Measurements from ENCODE around the gene ZHX3.
"Not testable (repeated sequence)": the region's sequence is repeated elsewhere in the genome, so short reads cannot be mapped to it uniquely, and the experiment has no call there.

The ZHX3 gene

DNA sequence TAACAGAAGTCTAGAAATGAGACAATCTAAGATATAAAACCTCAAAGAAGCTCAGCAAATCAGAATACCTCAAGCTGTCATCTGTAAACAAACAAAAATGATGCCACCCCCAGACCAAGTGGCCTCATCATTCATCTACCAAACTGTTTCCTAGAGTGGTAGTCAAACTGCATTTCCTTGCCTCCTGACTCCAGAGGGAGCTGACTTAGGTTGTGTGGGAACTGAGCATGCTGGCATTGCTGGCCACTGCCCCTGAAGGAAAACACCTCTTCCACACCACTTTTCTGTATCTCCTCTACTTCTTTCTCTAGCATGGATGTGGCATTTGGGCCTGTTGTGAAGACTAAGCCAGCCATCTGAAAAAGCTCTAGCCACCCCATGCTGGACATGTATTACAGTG is 56.3 kb downstream of the ZHX3 start:
- no peak for DNase-seq (ENCODE audit: low read depth, low spot score)

DNA sequence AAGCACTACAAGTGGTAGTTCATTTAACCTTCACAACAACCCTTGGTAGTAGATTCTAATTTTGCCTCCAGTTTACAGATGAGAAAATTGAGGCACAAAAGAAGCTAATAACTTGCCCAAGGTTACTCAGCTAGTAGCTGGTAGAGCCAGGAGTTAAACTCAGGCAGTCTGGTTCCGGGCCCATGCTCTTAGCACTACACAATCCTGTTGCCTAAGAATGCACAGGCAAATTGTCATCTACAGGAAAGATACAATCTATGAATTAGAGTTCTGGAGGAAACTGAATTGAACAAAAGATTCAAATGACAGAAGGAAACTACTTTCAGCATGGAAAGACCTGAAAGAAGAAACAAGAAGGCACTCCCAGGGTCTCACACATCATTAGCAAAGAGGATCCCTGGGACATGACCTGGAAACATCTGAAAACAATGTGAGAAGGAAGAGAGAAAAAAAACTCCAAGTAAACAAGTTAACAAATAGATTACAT is 56.8 kb downstream of the ZHX3 start:
- no peak for DNase-seq (ENCODE audit: low read depth, low spot score)

DNA sequence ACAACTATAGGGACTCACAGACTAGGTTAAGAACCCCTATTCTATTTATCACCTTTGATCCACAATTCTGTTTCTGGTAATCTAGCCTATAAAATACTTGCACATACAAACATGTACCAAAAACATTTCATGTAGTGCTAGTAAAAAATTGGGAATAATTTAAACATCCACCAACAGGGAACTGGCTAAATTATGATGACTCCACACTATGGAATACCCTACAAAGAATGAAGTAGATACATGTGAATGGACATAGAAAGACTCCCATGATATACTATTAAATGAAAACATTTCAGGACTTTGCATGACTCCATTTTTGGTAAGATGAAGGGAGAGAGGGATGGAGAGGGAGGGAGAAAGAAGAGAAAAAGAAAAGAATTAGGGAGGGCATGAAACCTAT is 58.2 kb downstream of the ZHX3 start:
- DNase-seq (ENCODE audit: low read depth, low spot score), result no peak

DNA sequence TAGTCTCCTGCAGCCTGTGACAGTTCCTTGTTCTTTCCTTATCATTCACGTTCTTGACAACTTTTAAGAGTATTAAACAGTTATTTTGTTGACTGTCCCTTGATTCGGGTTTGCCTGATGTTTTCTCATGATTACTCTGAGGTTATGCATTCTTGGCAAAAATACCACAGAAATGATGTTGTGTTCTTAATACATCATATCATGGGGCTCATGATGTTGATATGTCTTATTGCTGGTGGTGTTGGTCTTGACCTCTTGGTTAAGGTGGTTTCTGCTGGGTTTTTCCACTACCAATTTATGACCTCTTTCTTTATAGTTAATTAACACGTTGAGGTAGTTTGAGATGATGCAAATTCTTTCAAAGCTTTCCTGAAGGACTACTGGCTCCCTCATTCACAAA is 59.1 kb downstream of the ZHX3 start:
- DNase-seq (ENCODE audit: low read depth, low spot score), result no peak

DNA sequence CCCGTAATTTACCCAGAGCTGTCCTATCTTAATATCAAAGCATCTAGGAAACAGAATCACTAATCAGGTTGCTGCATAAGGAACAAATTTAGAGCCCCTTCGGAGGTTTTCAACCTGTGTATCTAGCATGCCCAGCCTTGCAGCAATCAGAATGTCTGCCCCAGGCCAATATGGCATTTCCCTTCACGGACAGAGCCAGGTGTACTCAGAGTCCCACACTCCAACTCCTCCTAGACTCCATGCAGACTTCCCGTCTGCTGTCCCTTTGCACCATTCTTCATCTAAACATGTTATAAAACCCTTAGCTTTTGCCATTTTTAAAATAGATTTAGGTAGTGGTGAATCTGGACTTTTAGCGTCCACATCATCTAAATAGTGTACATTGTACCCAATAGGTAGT is 61.0 kb downstream of the ZHX3 start:
- DNase-seq (ENCODE audit: low read depth, low spot score), result no peak

DNA sequence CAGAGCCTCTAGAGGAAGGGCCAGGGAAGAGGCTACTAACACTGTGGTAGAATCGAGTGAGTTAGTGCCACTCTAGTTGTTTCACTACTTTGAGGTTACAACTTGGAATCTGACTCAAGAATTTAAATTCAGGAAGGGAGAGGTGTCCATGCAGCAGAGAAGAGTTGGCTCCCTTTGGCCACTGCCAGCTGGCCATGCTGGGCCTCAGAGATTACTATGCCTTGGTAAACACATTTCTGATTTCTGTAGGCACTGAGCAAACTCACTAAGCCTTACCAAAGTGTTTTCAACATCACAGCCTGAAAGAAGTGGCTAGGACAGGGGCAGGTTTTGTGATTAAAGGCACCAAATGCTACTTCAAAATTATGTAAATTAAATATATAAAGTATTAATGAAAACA is 61.9 kb downstream of the ZHX3 start:
- no peak for DNase-seq (ENCODE audit: low read depth, low spot score)

DNA sequence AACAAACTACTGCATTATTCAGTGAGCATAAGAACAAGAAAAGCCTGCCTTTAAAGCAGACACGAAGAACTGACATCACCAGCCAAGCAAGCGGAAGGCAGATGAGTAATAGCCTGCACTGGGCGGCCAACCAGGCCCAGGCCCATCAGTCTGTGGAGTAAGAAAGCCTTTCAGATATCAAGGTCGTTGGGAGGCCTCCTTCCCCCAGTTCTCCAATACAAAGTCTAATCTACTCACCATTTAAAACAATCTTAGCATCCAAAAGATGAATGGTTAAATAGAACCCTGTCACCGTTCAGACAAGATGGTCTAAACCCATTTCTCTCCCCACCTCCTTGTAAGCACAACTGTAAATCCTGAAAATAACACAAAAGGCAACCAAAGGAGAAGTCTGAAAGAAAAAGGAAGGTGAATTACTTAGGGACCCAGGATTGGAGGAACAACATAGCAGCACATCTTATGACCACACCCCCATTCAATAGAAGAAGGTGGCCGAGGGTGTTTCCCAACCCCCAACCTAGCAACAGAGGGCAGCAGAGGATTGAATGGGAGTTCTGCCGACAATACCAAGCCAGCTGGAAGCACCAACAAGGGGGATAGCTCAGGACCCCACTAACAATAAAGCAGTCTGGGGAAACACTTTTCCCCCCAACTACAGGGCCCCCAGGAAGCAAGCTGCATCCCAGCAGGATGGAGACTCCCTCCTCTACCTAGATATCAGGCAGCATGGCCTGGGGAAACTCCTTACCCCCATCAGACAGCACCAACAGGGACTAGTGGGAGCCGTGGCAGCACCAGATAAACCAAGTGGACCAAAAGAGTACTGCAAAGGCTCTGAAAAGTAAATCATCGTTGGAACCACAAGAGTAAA is 67.9 kb downstream of the ZHX3 start:
- DNase-seq (ENCODE audit: low read depth, low spot score), result no peak

DNA sequence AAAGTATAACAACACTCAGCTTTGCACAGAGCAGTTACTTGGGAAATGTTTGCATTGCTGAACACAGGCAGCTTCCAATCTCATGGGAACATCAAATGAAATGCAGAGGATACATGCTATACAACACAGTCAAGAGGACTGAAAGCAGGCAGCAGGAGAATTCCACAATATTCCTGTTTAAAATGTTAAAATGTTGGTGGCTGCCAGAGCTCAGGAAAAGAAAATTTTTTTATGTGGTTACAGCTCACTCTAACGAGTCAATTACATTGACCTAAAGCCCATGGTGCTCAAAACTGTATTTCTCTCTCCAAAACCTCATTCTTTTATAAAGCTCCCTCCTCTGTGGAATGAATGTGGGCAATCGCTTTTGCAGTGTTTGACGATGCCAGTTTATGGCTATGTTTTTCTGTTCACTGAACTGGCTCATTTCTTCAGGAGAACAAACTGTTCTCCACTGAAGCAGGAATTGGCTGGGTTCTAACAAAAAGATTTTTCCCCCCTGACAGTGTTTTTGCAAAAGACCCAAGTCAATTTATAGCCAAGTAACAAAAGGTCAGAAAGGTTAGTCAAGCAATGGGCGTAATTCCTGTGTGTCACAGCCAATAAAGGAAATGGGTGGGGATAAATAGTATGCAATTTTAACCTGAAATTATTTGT is 69.0 kb downstream of the ZHX3 start:
- DNase-seq (ENCODE audit: low read depth, low spot score), result no peak

DNA sequence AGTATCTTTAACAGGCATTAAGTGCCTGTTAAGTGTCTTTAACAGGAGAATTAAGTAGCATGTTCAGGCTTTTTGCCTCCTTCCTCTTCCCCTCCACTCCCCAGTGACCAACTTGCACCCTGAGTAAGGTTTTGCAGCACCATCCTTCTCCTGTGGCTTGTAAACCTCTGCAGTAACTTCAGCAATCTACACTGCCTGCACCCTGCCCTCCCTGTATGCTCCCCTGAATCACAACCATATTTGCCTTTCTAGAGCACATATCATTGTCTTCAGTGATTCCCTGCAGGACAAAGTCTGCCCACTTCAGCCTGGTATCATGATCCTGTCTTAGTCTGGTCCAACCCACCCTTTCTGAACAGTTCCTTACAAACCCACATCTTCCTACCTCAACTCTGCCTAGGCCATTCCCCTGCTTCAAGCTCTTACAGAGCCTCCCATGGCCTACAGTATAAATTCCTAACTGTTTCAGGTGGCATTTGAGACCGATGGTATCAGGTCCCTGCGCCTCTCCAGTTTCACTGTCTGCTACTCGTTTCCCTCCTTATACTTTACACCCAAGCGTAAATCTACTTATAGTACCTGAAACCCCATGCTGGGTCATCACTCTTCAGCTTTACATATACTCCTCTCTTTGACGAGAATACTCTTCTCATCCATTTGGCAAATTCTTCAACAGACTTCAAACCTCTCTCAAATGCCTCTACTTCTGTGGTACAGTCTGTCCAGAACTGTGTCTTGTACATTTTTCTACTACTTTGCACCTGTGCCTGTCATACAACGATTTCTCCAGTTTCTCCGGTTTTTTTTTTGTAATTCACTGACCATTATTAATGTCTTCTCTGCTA is 69.8 kb downstream of the ZHX3 start:
- DNase-seq (ENCODE audit: low read depth, low spot score), result no peak

DNA sequence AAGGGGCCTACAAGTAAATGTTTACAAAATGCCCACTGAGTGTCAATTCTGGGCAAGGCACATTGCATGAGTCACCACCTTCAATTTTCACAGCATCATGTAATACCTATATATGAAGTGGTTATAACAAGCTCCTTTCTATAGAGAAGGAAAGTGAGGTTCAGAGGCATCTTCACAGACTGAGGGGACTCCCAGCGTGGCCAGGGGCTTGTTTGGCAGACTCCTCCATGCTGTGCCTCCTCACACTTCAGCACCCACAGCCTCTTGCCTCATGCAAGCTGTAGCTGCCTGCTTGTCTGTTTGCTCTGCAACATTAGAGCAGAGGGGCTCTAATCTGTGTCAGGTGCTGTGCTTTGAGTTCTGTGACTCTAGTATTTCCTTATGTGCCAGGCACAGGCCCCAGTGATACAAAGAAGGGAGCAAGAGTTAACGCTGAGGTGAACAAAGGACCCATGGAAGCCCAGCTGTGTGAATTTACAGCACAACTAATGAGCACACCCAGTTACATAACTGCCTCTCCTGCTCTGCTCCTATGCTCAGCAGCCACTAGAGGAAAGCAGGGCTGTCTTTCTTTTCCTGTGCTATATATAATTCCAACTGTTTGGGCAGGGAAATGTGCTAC is 72.3 kb downstream of the ZHX3 start:
- DNase-seq (ENCODE audit: low read depth, low spot score), result no peak

DNA sequence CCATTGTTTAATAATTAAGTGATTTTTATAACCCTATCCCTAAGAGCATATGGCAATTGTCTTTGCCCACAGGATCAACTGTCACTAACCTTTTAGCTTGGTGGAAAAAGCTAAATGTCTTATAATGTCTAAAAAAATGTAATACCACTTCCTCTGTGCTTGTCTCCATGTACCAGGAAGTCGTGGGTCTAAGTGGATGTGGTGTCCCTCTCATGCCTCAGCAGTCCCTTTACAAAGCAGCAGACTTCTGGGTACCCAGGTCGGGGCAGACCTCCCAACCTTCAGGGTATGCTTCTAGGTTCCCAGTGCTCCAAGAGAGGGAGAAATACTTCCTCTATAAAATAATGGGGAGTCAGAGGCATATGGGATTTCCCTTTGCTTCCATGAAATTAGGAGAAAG is 74.7 kb downstream of the ZHX3 start:
- no peak for DNase-seq (ENCODE audit: low read depth, low spot score)

DNA sequence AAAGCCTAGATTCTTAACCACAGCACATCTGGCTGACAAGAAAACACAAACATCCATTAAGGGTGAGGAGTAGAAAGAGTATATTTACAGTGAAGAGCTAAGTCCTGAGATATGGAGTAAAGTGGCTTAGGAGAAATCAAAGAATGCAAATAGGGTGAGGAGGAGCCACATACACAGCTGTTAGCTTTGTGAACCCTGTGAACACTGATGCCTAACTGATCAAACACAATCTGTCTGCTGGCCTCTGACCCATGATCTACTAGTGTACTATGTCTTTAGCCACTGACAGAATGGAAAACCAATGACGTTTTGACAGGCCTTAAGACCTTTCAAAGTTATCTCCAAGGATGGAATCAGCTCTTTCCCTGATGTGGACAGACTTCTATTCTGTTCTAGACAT is 75.2 kb downstream of the ZHX3 start:
- DNase-seq (ENCODE audit: low read depth, low spot score), result no peak

DNA sequence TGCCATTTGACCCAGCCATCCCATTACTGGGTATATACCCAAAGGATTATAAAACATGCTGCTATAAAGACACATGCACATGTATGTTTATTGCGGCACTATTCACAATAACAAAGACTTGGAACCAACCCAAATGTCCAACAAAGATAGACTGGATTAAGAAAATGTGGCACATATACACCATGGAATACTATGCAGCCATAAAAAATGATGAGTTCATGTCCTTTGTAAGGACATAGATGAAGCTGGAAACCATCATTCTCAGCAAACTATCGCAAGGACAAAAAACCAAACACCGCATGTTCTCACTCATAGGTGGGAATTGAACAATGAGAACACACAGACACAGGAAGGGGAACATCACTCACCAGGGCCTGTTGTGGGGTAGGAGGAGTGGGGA is 80.3 kb downstream of the ZHX3 start:
- not testable (repeated sequence) for DNase-seq (ENCODE audit: low read depth, low spot score)

DNA sequence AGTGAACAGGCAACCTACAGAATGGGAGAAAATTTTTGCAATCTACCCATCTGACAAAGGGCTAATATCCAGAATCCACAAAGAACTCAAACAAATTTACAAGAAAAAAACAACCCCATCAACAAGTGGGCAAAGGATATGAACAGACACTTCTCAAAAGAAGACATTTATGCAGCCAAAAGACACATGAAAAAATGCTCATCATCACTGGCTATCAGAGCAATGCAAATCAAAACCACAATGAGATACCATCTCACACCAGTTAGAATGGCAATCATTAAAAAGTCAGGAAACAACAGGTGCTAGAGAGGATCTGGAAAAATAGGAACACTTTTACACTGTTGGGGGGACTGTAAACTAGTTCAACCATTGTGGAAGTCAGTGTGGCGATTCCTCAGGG is 80.7 kb downstream of the ZHX3 start:
- DNase-seq (ENCODE audit: low read depth, low spot score), result not testable (repeated sequence)

DNA sequence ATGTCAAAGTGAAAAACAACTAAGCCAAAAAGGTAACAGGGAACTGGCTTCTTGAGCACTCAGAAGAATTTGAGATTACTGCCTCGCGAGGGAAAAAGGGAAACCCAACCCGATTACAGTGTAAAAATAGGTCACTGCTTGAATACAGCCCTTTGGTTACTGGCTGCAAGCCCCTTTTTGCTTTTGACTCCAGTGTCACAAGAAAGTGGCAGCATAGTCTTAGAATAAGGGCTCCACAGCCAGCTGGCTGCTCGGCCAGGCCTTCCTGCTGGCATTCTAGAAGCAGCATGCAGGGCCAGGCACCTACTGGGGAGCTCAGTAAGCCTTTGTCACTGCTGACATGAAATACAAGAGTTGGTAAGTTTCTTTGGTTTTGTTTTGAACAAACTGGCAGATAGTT is 83.0 kb downstream of the ZHX3 start:
- no peak for DNase-seq (ENCODE audit: low read depth, low spot score)

DNA sequence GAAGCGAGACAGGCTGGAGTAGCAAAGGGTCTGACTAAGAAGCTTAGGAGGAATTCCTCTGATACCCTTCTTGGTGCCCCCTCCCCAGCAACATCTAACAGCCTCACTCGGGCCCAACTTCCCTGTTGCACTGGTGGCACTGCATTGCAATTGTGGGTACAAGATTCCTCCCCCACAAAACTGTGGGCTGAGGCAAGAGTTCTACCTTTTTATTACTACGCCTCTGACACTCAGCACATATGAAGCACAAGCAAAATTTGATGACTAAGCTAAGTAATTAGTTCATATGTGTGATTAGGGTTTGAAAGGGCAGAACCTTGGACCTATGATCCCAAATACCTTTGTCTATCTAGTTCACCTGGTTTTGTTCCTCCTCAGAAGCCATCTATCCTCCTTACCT is 83.5 kb downstream of the ZHX3 start:
- DNase-seq (ENCODE audit: low read depth, low spot score), result no peak

DNA sequence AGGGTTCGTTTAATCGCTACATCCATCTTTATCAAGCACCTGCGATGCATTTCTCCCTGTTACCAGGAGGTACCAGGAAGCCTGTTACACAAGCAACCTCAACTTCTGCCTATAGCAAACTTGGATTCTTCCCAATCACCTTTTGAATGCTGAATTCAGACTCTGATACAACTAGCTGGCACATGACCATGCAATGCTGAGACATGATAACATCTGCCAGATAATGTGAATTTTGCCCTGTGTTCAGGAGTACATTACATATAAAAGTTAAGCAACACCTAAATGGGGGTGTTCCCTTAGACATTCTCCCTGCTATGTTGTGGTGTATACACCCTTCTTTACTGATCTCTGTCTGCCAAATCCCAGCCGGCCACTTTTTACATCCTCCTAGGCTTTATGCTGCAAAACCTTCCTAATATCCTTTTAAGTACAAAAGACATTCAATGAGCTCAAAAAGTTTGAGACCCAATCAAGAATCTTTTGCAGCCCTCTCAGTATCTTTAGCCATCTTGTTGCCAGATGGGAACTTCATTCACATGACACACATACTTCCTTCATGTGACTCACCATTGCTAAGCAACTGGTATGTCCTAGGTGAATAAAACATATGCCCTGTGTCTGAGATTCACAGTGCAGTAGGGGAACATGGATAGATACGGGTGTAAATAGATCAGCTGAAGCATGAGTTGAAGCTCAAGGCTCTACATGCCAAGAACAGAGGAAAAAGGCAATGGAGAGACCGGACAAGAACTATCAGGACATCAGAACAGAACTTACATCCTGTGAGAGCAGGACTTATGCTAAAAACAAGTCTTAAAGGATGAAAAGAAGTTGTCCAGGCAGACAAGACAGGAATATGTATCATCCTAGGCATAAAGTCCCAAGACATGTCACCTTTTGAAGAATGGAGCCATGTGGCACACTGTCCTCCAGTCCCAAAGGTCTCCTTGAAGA is 84.3 kb downstream of the ZHX3 start:
- DNase-seq (ENCODE audit: low read depth, low spot score), result no peak

DNA sequence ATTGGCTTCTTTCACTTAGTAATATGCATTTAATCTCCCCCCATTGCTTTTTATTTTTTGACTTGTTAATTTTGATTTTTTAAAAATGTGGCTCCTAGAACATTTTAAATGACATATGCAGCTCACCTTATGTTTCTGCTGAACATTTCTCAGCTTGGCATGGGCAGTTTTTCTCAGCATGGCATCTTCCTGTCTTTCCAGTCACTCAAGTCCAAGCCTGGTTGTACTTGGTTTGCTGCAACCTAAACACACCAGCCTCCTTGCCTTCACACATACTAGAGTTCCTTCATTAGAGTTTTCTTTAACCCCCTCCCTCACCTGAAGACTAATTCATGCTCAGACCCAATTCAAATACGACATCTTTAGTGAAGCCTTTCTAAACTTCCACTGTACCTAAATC is 86.4 kb downstream of the ZHX3 start:
- no peak for DNase-seq (ENCODE audit: low read depth, low spot score)

DNA sequence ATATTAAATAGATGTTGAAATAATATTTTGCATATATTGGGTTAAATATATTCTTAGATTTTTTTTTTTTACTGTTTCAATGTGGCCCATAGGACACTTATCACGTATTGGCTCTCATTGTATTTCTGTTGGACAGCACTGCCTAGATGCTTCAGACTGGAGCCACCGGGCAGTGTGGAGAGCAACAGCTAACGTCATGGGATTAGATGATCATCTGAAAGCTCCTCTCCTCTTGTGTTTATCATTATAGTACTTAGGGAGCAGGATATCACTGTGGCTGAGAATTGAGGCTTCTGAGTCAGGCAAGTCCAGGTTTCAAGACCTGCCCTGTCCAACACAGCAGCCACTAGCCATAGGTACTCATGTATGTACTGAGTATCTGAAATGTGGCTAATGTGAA is 87.4 kb downstream of the ZHX3 start:
- no peak for DNase-seq (ENCODE audit: low read depth, low spot score)

DNA sequence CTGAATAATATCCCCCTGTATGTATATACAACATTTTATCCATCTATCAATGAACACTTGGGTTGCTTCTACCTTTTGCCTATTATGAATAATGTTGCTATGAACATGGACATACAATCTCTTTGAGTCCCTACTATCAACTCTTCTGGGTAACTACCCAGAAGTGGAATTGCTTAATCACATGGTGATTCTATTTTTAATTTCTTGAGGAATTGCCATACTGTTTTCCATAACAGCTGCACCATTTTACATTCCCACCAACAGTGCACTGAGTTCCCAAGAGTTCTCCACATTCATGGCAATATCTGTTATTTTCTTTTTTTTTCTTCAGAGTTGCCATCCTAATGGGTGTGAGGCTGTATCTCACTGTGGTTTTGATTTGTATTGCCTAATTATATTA is 88.3 kb downstream of the ZHX3 start:
- no peak for DNase-seq (ENCODE audit: low read depth, low spot score)

DNA sequence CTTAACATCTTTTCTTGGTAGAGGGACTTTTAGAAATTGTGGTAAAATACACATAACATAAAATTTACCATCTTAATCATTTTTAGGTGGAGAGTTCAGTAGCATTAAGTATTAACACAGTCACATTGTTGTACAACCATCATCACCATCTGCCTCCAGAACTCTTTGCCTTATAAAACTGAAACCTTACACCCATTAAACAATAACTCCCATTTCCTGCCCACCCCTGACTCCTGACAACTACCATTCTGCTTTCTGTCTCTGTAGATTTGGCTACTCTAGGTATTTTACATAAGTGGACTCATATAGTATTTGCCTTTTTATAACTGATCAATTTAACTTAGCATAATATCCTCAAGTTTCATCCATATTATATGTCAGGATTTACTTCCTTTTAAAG is 88.7 kb downstream of the ZHX3 start:
- DNase-seq (ENCODE audit: low read depth, low spot score), result no peak
